Frontal cortex (tissue), 4 donors: Measurements from ENCODE around the gene FXYD6. TPM values are rescaled to one million over a fixed set of nuclear protein-coding genes. Genes with fewer than 3 reads are reported as not detected.
"Not testable (repeated sequence)": the region's sequence is repeated elsewhere in the genome, so short reads cannot be mapped to it uniquely, and the experiment has no call there.

ENCODE experiments used
- DNase-seq, 2 donors: peaks; one replicate each; pipeline ENCODE4 v3.0.0; 2012; ENCODE audit warnings: low spot score in 2 of 2
- FAIRE-seq: peaks from 2 replicates; lab custom pipeline; 2012; peaks lifted over from hg19 to GRCh38; lab: Jason Lieb, UNC
- total RNA-seq: library from RNA; depleted of rRNA; stranded (reverse); fragments of >200 nt; gene quantifications from one replicate; pipeline ENCODE4 v1.2.3, GENCODE V29; 2014
- donor health status: control.
- donor health status: control.
- donor health status: control.

The FXYD6 gene
- total RNA-seq, 1 donor from 2014 or later, result 69.3 TPM

DNA sequence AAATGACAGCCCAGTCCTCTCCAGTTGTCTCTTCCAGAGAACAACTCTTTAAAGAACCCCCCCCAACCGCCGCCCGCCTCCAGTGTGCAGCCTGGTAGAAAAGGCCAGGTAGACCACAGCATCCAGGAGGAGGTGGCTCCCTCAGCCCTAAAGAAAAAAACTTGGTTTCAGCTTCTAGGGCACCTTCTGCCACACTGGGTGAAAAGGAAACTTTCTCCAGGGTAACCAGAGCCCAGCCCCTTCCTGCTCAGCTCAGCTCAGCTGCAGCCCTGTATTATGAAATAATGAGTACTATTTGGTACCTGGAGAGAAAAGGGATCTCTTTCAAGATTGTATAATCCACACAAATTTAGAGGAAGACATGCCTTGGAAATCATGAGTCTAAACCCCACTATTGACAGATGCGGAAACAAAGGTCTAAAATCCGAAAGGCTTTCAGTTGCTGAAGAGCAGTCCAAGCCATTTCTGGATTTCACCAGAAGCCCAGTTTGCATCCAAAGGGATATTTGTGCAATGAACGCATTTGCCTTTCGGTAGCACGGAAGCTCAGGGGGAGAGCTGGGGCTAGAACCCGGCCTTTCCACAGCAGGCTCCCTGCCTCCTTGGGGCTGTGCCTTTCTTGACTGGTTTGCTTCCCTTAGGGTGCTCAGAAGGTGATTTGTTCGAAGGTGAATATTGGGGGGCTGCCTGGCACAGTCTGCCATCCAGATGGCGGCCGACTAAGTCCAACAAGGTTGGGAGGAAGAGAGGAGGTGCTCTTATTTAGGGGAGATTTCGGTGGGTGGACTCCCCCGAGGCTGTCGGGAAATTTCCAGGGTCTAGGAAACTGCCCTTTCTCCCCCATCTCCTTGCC is 3.3 kb downstream of the FXYD6 start:
- DNase-seq, result no peak
- FAIRE-seq, result no peak

DNA sequence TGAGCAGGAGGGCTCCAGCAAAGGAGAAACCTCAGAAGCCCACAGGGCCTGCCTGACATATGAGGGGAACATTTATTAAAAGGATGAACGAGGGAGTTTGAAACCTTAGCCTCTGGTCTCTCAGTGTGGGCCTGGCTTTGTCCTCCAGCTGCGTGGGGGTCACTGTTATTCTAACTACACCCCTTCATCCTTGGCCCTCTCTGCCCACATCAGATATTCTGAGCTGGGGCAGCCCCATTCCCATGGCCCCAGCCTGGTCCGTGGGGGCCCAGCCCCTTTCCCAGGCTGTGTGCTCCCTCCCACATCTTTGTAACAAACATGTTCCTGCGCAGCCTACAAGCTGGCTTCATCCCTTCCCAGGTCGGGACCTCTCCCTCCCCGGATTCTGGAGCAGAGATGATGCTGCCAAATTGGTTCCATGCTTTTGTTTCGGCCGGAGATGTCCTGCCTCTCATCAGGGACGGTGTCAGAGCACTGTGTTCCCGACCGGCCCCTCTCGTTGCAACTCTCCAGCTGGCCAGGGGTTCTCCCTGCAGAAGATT is 4.0 kb downstream of the FXYD6 start:
- DNase-seq (no peak), FAIRE-seq (no peak)

DNA sequence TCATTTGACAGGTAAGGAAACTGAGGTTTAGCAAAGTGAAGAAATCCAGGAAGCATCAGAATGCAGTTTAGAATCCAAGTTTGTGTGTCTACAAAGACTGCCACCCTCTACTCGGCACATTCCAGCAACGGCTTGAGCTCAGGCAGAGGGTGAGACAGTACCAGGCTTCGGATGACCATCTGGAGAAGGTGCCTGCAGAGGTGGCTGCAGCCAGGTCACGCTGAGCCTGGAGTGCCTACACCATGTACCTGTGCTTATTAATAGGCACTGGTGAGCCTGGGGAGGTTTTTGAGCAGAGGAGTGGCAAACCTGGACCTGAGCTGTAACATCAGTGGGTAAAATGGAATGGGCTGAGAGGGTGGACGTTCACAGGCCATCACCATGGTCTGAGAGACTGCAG is 4.7 kb downstream of the FXYD6 start:
- FAIRE-seq, result no peak
- DNase-seq, result no peak

DNA sequence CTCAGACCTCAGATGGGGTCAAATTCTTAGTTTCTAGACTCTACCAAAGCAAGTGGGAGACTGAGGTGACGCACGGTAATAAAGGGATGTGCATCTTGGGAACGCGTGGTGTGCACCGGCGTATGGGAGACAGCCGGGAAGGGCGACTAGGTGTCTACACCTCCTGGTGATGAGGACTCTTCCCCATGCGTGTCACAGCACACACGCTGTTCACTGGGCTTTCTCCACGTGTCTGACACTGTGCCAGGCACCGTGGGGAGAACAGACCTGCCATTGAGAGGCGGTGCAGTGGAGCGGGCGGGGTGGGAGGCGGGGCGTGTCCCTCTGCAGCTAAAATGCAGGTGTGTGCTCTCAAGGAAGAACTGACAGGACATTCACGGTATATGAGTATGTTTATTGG is 5.3 kb downstream of the FXYD6 start:
- no peak for DNase-seq
- FAIRE-seq, result no peak

DNA sequence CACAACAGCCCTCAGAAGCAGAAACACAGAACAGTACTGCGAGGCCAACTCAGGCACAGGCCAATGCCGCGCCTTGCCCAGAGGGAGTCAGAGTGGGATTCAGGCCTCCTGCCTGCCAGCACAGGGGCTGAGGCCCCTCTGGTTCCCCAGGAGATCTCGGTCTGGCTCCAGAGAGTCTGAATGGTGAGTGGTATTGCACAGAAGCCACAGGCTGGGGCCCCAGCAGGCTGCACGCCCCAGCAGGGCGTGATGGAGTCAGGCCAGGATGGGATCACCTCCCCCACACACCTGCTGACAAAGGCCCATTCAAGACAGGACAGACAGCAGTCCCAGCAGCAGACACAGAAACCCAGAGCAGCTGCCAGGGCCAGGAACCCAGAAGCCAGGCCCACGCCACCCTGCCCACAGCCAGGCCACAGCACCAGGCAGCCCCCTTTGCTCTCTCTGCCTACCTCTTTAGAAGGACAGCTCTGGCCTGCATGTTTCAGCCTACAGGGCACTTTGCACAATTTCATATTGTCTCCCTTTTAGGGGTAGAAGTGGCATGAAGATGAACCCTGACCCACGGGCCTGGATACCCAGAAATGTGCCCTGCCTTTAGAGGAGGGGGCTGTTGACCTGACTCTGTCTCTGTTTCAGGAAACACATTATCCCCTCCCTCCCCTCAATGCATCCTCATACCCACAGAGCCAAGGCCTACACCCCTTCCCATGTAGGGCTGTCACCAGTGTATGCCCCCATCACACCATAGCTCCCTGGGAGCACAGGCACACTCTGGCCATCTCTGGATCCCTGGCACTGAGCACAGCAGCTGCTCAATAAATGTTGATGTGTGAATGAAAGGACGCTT is 6.1 kb downstream of the FXYD6 start:
- DNase-seq, result no peak
- FAIRE-seq, result no peak

DNA sequence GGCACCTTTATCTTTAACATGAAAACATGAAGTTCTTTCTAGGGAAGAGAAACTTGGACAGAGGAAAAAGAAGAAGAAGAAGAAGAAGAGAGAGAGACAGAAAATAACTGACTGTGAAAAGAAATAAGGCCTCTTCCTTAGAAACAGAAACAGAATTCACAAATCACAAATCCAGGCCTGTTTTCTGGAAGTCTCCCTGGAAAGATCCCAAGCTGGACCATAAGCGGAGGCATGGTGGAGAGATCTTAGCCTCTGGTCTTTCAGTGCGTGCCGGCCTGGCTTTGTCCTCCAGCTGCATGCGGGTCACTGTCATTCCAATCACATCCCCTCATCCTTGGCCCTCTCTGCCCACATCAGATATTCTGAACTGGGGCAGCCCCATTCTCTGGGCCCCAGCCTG is 6.9 kb downstream of the FXYD6 start:
- no peak for FAIRE-seq
- DNase-seq, result no peak

DNA sequence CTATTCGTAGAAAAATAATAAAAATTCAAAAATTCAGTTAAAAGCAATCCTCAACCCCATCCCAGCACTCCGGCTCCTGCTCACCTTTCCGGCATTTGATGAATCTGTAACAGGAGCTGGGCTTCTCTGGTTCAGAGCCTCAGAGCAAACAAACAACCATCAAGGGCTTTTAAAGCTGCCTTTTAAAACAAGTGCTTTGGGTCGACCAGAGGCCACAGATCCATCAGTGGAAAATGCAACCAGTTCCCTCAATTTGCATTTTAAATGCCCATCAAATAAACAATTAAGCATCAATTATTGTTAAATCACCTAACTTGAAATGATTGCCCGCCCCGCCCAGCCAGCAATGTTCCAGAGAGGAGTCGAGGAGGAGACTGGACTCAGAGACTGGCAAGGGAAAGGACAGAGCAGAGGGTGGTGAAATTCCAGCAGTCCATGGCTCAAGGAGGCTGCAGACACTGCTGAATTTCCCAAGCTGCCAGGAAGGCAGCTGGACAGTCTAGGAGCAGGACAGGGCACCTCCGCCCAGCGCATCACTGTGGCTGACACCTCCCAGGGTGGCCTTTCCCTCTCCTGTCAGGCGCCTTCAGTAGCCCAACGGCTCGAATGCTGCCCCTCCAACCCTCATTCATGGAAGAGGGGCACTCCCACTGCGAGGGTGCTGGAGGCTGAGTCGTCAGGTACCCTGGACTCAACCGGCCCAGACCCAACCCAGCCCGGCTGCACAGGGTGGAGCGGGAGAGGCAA is 7.5 kb downstream of the FXYD6 start:
- DNase-seq (no peak), FAIRE-seq (no peak)

DNA sequence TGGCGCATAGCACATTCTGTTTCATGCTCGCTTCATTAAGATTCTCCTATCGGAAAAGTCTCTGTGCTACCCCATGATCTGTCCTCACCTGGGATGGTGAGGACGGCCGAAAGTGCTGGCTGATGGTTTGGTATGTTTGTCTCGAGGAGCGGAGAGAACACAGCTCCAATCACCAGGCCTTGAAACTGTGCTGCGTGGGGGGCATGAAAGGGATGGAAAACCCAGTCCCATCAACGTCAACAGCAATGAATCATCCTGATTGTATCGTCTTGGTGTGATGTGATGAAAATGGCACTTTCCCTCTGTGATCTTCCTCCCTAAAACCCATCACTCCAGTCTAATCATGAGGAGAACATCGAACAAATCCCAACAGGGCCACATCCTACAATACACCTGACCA is 8.4 kb downstream of the FXYD6 start:
- no peak for FAIRE-seq

DNA sequence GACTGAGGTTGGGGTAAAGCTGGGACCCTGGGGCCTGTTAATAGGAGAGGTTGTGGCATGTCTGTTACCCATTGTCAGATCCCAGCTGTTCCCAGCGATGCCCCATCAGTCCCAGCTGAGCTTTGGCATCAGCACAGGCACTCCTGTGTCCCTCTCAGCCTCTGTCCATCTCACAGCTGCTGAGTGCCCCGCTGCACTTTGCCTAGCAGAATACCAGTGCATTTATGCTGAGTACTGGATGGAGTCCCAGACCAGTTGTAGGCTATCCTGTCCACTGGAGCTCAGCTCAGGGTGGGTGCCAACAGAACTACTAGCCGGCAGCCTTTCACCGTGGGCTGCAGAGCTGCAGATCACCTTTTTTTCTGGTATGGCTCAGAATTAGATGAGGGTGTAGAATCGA is 9.9 kb downstream of the FXYD6 start:
- no peak for FAIRE-seq
- DNase-seq, result no peak

More for the DNA sequence above, 8.4 kb downstream of the FXYD6 start:
- no peak for DNase-seq

DNA sequence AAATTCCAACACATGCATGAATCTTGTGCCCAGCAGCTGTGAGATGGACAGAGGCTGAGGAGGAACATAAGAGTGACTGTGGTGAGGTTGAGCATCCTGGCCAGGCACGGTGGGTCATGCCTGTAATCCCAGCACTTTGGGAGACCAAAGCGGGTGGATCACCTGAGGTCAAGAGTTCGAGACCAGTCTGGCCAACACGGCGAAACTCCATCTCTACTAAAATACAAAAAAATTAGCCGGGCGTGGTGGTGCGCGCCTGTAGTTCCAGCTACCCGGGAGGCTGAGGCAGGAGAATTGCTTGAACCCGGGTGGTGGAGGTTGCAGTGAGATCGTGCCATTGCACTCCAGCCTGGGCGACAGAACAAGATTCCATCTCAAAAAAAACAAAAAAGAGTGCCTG is 10.9 kb downstream of the FXYD6 start:
- DNase-seq, FAIRE-seq: not testable (repeated sequence)

DNA sequence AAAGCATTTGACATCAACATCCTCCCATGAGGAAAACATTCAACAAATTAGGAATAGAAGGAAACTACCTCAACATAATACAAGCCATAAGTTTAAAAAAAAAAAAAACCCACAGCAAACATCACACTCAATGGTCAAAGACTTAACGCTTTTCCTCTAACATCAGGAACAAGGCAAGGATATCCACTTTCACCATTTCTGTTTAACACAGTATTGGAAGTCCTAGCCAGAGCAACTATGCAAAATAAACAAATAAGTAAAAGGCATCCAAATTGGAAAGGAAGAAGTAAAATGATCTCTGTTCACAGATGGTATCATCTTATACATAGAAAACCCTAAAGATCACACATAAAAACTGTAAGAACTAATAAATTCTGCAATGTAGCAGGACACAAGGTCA is 13.1 kb downstream of the FXYD6 start:
- DNase-seq (no peak), FAIRE-seq (no peak)

DNA sequence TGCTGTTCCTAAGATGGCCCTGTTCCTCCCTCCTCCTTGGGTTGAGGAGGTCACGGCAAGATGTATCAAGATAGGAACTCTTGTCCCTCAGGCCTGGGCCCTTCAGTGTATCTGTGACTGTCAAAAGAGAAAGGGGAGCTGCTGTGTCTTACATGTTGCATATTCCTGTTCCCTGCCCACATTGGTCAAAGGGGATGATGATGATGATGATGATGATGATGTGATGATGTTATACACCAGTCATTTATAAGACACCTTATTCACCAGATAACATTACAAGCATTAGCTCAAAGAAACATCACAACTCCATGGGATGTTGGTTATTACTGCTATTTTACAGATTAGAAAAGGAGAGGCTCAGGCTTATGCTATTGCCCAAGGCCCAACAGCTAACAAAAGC is 13.7 kb downstream of the FXYD6 start:
- FAIRE-seq (no peak), DNase-seq (no peak)

DNA sequence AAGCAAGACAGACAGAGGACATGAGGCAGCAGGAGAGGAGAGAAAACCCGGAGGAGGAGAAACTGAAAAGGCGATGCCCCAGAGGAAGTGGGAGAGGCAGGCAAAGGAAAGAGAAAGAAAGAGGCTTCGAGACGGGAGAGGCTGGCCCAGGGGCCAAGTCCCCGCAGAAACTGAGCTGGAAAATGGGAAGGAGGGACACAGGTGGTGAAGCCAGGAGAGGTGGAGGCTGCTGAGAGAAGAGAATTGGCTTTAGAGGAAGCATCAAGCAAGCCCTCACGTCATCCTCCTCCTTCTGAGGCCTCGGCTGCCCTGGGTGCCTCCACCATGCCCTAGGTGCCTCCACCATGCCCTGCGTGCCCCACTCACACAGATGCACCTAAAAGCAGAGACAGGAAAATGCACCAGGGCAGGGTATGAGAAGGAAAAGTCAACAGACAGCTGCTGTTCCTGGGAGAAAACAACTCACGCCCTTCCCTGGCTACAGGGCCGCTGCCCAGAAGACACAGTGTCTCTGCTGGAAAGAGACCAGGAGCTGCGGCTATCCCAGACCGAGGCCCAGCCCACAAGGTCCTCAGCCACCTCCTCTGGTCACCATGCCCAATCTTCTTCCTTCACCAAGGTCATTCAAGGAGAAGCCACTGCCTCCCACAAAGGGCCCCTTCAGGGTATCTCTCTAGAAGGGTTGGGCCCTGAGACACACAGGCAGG is 14.3 kb downstream of the FXYD6 start:
- FAIRE-seq (no peak), DNase-seq (no peak)

DNA sequence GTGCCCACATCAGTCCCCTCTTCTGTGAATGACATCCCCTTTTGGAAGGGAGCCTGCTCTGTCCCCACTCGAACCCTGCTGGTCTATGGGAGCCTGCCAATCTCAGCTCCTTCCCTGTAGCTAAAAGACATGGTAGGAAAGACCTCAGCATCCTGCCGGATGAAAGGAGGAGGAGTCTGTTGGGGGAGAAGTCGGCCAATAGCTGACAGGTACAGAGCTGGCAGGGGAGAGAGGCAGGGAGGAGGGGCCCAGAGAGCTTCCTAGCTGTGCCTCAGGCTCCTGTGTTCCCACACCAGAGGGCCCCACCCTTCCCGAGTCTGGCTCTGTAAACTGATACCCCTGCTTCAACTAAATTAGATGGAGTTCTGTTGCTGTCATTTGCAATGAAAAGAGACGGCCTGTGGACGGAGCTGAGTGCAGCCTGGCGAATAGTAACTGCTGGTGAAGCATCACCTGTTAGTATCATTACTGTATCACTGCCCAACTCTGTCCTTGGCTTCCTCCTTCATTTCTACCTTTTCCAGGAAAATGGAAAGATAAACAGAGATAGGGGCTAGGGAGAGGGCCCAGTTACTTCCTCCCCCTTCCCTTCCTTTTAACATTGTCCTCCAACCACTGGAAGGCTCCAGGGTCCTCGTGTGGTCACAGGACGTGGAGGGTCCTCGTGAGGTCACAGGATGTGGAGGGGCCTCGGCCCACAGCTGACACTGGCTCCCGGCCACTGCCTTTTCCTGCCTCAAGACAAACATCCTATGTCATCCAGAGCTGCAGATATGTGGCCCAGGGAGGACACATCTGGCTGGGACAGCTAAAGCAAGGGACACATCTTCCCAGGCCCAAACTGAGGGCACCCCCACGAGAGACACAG is 15.1 kb downstream of the FXYD6 start:
- no peak for DNase-seq

DNA sequence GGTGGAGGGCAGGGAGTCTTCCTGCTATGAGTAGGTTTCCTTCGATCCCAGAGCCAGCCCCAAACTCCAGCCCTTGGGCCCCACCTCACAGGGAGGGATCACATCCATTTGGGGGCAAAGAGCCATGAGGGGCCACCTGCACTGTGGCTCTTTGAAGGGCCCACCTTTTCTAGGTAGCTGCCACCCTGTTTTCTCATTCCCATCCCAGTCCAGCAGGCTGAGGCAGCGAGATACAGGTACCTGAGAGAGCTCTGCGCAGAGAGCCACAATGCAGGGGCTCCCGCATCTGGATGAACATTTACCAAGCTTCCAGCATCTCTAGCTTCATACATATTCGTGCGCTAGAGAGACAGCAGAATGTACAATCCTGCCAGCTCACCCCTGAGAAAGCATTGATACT is 16.3 kb downstream of the FXYD6 start:
- FAIRE-seq (no peak), DNase-seq (no peak)

More for the DNA sequence above, 15.1 kb downstream of the FXYD6 start:
- no peak for FAIRE-seq

DNA sequence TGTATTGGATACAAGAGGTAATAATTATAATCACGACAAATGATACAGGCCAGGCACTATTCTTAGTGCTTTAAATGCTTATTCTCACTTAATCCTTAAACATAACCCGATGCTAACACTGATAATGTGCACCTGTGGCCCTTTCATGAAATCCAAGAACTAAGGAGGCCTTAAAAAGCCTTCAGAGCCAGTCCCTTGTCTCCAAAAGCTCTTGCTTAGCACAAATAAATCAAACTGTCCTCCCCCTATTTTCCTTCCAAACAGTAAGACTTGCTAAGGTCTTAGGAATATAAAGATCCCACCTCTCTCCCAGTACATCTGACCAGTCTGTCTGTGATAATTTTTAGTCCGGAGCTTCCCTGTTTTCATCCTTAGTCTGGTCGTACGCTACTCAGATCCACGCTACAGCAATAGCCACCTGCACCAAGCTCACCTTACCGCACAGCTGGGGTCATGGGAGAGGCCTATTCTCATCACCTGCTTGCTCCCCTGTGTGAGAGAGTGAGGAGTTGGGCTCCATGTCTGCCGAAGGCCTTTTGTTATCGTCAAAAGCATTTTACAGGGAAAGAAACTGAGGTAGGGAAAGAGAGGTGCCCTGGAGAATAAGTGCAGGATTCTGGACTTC is 16.9 kb downstream of the FXYD6 start:
- DNase-seq (no peak), FAIRE-seq (no peak)

DNA sequence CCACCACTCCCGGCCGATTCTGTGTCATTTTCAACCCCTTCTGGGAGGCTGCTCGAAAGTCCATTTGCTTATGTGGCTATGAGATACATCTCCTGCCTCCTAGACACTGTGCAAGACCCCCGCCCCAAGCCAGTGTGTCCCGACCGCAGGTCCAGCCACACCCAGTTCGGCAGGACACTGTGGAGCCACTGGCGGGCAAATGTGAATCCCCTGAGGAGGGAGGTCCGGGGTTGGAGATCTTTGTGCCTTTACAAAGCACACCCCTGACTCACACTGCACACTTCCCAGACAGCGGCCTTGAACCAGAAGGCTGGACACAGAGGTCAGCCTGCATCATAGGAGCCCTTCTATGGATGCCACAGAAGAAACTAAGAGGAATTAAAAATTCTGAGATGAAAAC is 17.4 kb downstream of the FXYD6 start:
- DNase-seq (no peak), FAIRE-seq (no peak)

DNA sequence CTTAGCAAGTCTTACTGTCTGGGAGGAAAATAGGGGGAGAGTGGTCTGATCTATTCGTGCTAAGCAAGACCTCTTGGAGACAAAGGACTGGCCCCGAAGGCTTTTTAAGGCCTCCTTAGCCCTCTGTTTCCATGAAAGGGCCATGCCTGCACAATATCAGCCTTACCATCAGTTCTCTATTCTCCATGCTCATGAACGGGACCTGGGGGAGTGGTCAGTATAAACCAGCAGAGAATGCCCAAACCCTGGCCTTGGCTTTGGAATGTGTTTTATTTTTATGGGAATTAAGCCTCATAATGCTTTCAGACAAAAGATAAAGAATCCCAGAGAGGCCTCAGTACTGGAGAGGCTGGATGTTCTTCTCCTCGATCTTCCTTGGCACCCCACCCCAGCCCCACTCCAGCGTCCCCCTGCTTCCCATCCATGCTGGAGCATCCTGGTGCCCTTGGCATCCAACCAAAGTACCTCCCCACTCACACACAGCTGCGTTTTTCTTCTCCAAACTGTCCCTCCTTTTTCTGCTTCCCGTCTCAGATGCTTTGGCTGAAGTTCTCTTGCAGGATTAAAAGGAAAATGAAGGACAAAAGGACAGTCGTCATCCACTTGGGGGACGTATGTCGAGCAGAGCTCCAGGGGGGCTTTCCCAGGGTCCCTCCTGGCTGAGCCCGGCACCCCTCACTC is 18.6 kb downstream of the FXYD6 start:
- FAIRE-seq (no peak), DNase-seq (no peak)
